ENCODE measurements around the gene IL17RE. TPM values are rescaled to one million over a fixed set of nuclear protein-coding genes. Genes with fewer than 3 reads are reported as not detected.

Gene IL17RE
- total and polyA plus RNA-seq, 2 of the 13 experiments (the other 11 are each of a cell fraction or from before 2014, with no cell fraction given): 14.5 to 24.1 TPM

- TF ChIP-seq NFAT5 (CRISPR knock-in tag; IDR thresholded peaks at IDR 0.05) (0 out of 2 replicates have a peak, but pooled peaks have one; percentile 68), MAFG (CRISPR knock-in tag; IDR thresholded peaks at IDR 0.05) (no peak), ZBTB39 (CRISPR knock-in tag; IDR thresholded peaks at IDR 0.05) (peak; percentile 55; the same call in 1 of the 2 replicates), TIGD3 (CRISPR knock-in tag; IDR thresholded peaks at IDR 0.05; ENCODE audit: borderline replicate concordance) (peak; percentile 68; the same call in 1 of the 2 replicates), ZNF180 (CRISPR knock-in tag; IDR thresholded peaks at IDR 0.05; ENCODE audit: borderline replicate concordance, low read depth) (peak; percentile 85), CHD2 (IDR thresholded peaks at IDR 0.05; ENCODE audit: low read depth, low read length) (no peak), ZNF740 (CRISPR knock-in tag; IDR thresholded peaks at IDR 0.05) (peak; percentile 18; the same call in 1 of the 2 replicates), ZBTB4 (CRISPR knock-in tag; IDR thresholded peaks at IDR 0.05; ENCODE audit: borderline replicate concordance) (peak; percentile 59; the same call in 1 of the 2 replicates), TRIM24 (CRISPR knock-in tag; IDR thresholded peaks at IDR 0.05) (no peak), ZKSCAN5 (CRISPR knock-in tag; IDR thresholded peaks at IDR 0.05) (no peak), ZNF530 (CRISPR knock-in tag; IDR thresholded peaks at IDR 0.05; ENCODE audit: low read depth) (no peak; the same call in 1 of the 2 replicates), THAP8 (CRISPR knock-in tag; IDR thresholded peaks at IDR 0.05; ENCODE audit: borderline replicate concordance) (no peak), ZSCAN22 (CRISPR knock-in tag; IDR thresholded peaks at IDR 0.05) (no peak), ZNF451 (CRISPR knock-in tag; IDR thresholded peaks at IDR 0.05) (peak; percentile 88)
These were observed 12.2 kb upstream of the IL17RE start, which contains the start of gene JAGN1 (continued) for GRCh38 chr3:9890249-9891071.

Data from HepG2 (cell line).